HG02623 (cell line): ENCODE measurements around the gene ANKRD6.

ENCODE experiments used
- ATAC-seq: cut with Tn5 transposase; IDR thresholded peaks from one replicate; pipeline ENCODE4 v1.9.1; 2021; ENCODE audit warnings: moderate library complexity; ENCODE audit not compliant: unreplicated experiment

ANKRD6 gene

DNA sequence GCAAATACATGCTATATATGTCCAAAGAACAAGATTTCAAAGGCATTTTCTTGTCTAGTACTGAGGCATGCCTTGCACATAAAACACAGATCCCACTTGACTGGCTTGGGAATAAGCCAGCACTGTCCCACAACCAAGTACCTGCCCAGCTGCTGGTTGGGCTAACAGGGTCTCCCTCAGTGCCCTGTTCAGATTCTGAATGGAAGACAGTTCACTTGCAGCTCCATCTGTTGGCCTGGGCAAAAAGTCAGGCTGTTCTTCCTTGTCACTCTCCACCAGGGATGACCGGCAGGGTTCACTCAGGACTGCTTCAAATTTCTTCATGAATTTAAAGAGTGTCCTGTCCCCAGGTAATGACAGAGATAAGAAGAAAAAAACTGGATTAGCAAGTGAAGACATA, 250.0 kb downstream of the ANKRD6 start:
- no peak for ATAC-seq
